HG03520 (cell line): ENCODE measurements around the gene OPTC.
"Not testable (repeated sequence)": the region's sequence is repeated elsewhere in the genome, so short reads cannot be mapped to it uniquely, and the experiment has no call there.

ENCODE experiments used
- ATAC-seq: cut with Tn5 transposase; IDR thresholded peaks from one replicate; pipeline ENCODE4 v1.9.1; 2021; ENCODE audit warnings: mild to moderate bottlenecking, moderate library complexity; ENCODE audit not compliant: unreplicated experiment

Gene OPTC

GRCh38 chr1:203513585-203514031 is 19.7 kb downstream of the OPTC start:
- ATAC-seq, result no peak

- ATAC-seq, result no peak
These were observed 22.2 kb downstream of the OPTC start for GRCh38 chr1:203516184-203516583.

DNA sequence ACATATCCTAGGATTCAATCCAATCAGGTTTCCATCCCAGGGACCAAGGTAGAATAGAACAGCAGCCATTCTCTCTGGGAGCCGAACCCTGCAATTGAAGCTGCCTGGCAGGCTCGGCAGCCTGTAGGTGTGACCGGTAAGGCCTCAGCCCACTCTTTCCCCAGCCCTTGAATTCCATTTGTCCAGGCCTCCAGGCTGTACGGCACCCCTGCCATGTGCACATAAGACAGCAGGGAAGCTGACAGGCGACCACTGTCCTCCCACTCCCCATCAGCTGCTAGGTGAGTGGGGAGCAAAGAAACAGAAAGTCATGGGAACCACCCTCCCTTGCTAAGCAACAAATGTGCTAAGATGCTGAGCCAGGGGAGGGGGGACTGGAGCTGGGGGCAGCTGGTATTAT is 23.0 kb downstream of the OPTC start:
- ATAC-seq, result no peak

DNA sequence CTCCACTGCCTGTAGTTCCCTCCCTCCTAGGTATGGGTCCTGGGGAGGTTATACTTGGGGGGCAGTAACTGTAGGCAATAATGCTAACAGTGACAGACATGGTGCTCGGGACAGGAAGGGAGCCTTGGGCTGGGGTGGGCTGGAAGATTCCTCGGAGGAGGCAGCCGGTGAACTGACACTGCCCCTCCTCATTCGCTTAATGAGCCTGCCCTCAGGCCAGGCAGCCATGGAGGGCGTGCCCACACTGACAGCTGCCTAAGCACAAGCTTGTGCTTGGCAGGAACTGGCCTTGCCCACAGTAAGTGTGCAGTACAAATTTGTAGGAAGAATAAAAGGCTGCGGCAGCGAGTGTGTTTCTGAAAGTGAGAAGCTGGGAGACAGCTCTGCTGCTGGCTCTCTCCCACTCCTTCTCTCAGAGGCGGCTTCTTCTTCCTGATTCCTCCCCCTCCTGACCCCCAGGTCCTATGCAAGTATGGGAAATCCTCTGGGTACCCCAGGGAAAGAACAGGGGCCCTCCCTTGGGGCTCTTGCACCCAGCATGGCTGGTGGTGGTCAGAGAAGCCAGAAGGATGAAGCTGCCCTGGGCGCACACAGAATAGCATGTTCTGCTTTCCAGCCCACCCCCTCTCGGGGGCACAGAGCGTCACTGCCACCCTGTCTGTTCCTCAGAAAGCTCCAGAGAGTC is 23.6 kb downstream of the OPTC start:
- ATAC-seq, result no peak

- ATAC-seq, result not testable (repeated sequence)
These were observed 24.2 kb downstream of the OPTC start for GRCh38 chr1:203518139-203518538.

- ATAC-seq, result no peak
These were observed 24.6 kb downstream of the OPTC start for GRCh38 chr1:203518541-203518940.

DNA sequence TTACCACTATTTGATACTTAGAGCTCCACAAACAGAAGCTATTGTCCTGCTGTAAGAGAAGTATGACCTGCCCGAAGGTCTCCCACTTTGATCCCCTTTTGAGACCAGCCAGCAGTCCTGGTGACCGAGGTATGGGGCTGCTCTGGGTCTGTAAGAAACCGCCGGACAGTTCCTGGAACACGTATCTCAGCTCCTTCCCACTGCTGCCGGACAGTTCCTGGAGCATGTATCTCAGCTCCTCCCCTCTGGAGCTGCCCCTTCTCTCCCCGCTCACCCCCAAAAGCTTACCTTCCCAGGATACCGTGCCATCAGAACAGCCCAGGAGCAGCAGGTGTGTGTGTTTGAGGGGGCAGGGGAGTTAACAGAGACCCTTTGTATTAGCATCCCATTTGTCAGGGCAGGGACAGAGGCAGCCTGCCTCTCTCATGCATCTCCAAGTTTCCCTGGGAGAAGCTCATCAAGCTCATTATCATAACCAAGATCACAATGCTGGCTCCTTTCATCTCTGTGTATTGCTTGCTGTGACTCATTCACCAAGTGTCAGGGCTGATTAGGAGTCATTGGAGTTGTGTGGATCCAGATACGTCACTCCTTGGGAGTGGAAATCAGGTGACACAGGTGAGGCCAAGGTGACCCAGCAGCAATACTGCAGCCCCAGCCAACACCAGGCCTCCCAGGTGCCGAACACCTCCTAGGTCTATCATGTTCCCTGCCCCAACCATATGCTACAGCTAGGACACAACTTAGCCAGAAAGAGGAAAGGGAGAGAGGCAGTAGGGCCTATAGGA is 25.3 kb downstream of the OPTC start:
- no peak for ATAC-seq

DNA sequence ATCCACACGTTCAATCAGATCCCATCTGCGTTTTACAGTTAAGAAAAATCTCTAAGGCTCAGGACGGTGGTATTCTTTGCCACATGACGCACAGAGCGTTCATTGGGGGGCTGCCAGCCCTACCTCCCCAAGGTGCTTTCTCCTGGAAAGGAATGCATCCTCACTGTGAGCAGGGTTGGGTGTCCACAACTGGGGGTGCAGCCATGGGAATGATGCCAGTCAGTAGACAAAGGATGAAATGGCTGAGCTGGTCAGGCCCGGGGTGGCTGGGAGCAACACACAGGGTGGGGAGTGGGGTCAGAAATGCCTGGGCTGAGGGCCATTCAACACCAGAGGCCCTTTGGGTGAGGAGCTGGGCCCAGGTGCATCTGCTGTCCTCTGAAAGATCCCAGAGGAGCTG is 25.9 kb downstream of the OPTC start:
- no peak for ATAC-seq

- no peak for ATAC-seq
These were observed 26.4 kb downstream of the OPTC start for GRCh38 chr1:203520315-203520714.

- ATAC-seq, result no peak
These were observed 27.3 kb downstream of the OPTC start for GRCh38 chr1:203521074-203521794.

DNA sequence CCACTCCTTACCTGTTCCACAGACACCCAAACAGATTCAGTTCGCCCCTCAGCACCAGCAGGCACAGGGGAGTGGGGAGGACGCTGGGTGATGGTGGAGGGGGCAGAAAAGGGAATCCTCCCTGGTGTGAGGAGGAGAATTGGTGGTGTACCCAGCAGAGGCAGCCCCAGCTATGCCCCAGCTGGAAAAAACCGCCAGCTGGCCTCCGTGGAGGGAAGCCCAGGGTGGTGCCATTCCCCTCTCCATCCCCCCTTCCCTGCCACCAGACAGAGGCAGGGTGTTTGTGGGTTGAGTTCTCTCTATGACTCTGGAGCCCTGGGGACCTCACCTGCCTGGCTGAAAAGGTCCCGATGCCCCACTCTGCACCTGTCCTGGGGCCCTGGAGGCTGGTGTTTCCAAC is 27.9 kb downstream of the OPTC start:
- ATAC-seq, result no peak

DNA sequence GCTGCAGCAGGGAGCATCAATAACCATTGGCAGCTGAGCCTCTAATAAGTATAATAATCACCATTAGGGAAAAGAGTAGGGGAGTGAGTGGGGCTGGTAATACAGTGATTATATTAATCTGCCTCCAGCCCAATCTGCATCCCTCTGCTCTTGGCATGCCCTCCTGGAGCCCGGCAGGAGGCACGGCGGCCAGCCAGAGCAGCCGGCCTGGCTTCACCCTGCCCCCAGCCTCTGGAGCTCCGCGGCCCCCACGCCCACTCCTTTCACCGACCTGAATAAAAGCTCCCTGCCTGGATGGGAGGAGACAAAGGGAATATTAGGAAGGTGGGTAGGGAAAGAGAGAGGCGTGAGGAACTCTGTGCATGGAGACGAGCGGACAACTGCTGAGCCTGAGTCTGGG is 28.3 kb downstream of the OPTC start:
- no peak for ATAC-seq

- no peak for ATAC-seq
These were observed 29.7 kb downstream of the OPTC start for GRCh38 chr1:203523667-203524066.

DNA sequence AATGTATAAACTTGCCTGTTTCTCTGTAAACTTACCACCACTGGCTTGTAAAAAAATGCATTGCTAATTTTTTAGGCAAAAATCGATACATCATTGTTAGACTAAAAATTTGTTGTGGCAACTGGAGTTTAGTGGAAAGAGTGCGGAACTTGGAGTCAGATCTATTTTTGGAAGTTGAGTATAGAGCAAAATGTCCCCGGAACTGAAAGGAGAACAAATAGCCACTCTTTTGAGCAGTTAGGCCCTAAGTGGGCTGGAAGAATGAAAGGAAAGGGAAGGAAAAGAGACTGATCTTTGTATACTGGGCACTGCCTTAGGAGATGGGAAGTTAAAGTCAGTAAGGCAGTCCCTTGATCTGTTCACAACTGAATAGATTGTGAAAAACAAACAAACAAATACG is 30.2 kb downstream of the OPTC start:
- ATAC-seq, result no peak

GRCh38 chr1:203524824-203525223 is 30.9 kb downstream of the OPTC start:
- no peak for ATAC-seq

- ATAC-seq, result no peak
These were observed 31.7 kb downstream of the OPTC start for GRCh38 chr1:203525685-203526084.

- ATAC-seq, result no peak
These were observed 32.2 kb downstream of the OPTC start for GRCh38 chr1:203526130-203526529.

DNA sequence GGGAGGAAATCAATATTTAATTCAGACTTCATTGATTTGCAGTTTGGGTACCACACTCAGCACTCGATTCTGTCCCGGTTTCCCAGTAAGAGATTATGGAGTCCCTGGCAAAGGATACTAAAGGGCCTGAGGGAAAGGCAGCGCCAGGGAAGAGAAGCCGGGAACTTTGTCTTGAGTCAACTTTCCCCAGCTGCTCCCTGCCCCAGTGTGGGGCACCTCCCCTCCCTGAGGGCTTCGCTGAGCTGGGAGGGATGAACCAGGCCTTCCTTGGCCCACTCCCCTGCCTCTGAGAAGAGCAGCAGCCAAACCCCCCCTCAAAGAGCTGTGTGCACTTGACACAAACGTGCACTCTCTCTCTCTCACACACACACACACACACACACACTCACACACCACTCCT is 32.6 kb downstream of the OPTC start:
- ATAC-seq, result no peak

DNA sequence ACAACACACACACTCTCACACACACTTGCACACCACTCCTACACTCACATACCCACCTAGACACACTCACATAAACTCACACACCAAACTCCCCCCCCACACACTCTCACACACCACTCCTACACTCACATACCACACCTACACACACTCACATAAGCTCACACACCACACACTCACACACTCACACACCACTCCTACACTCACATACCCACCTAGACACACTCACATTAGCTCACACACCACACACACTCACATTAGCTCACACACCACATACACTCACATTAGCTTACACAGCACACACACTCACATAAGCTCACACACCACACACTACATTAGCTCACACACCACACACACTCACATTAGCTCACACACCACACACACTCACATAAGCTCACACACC is 33.1 kb downstream of the OPTC start:
- no peak for ATAC-seq

DNA sequence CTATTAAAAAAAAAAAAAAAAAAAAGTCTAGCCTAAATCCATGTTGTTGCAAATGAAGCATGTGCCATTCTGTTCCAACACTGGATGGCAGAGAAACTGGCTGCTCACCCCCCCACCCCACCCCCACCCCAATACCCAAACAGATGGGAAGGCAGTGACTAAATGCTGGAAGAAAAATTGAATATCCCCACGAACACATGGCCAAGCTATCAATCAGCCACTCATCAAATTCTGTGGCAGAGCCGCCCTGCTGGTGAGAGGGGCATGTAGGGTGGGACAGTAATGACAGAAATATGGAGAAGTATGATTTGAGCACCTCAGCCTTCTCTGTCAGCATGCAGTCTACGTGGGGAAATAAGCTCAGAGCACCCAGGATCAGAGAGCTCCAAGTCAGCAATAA is 34.1 kb downstream of the OPTC start:
- ATAC-seq, result no peak

GRCh38 chr1:203528976-203529835 is 35.3 kb downstream of the OPTC start:
- no peak for ATAC-seq
